HepG2 (cell line): ENCODE measurements around the gene INSRR. TPM values are rescaled to one million over a fixed set of nuclear protein-coding genes. Genes with fewer than 3 reads are reported as not detected.
A peak's percentile ranks its signal among the peaks of the same experiment; 100 is the strongest.

Experiments
- ARID5B ChIP-seq: IDR thresholded peaks from 2 replicates; pipeline ENCODE4 v1.4.0; 2020; ENCODE audit warnings: mild to moderate bottlenecking, missing genetic modification reagents
- ATF3 ChIP-seq: sonication (generic); formaldehyde crosslinking; IDR thresholded peaks from 2 replicates; pipeline ENCODE4 v1.4.0; 2020; ENCODE audit warnings: missing genetic modification reagents
- CEBPG ChIP-seq: IDR thresholded peaks from 2 replicates; pipeline ENCODE4 v1.6.1; 2016
- CREB1 ChIP-seq, 2 experiments: fragments of 450-650 bp in 1 of 2; IDR thresholded peaks; 2 replicates each; pipeline ENCODE4 v1.6.1; 2016 to 2017; ENCODE audit warnings: control low read depth in 1 of 2, mild to moderate bottlenecking in 1 of 2, missing compliant biosample characterization in 1 of 2, missing genetic modification characterization in 1 of 2
- HOXA3 ChIP-seq: sonication (generic); formaldehyde crosslinking; IDR thresholded peaks from 2 replicates; pipeline ENCODE4 v1.5.0; 2020; ENCODE audit warnings: missing genetic modification reagents
- IRF1 ChIP-seq: sonication (generic); formaldehyde crosslinking; IDR thresholded peaks from 2 replicates; pipeline ENCODE4 v1.4.0; 2020; ENCODE audit warnings: low read depth, mild to moderate bottlenecking, missing genetic modification reagents
- RARG ChIP-seq: sonication (generic); formaldehyde crosslinking; IDR thresholded peaks from 2 replicates; pipeline ENCODE4 v1.4.0; 2020; ENCODE audit warnings: low read depth, mild to moderate bottlenecking, missing genetic modification reagents
- SAP130 ChIP-seq: IDR thresholded peaks from 2 replicates; pipeline ENCODE4 v1.6.1; 2016; ENCODE audit warnings: low read depth
- TEAD3 ChIP-seq: optimal IDR thresholded peaks from 2 replicates; pipeline ENCODE3; 2016; ENCODE audit warnings: borderline replicate concordance
- U2AF1 ChIP-seq: fragments of 200-400 bp; formaldehyde crosslinking; optimal IDR thresholded peaks from 2 replicates; pipeline ENCODE3; 2017; ENCODE audit warnings: mild to moderate bottlenecking, low read depth, low read length
- ZBED4 ChIP-seq: sonication (generic); formaldehyde crosslinking; IDR thresholded peaks from 2 replicates; pipeline ENCODE4 v1.4.0; 2020; ENCODE audit warnings: missing genetic modification reagents, borderline replicate concordance
- ZFP36 ChIP-seq: fragments of 150-350 bp; IDR thresholded peaks from 2 replicates; pipeline ENCODE4 v1.6.1; 2018; ENCODE audit warnings: borderline replicate concordance, low read length, low read depth; ENCODE audit not compliant: partially characterized antibody
- ZGPAT ChIP-seq: IDR thresholded peaks from 2 replicates; pipeline ENCODE4 v1.6.1; 2016; ENCODE audit warnings: mild to moderate bottlenecking
- ZNF276 ChIP-seq: sonication (generic); formaldehyde crosslinking; IDR thresholded peaks from 2 replicates; pipeline ENCODE4 v1.4.0; 2020; ENCODE audit warnings: mild to moderate bottlenecking, low read depth, missing genetic modification reagents
- ZNF333 ChIP-seq: sonication (generic); formaldehyde crosslinking; IDR thresholded peaks from 2 replicates; pipeline ENCODE4 v1.4.0; 2020; ENCODE audit warnings: mild to moderate bottlenecking, missing genetic modification reagents, borderline replicate concordance
- ZNF556 ChIP-seq: sonication (generic); formaldehyde crosslinking; IDR thresholded peaks from 2 replicates; pipeline ENCODE4 v1.4.0; 2020; ENCODE audit warnings: mild to moderate bottlenecking, missing genetic modification reagents, borderline replicate concordance
- ZNF570 ChIP-seq: sonication (generic); formaldehyde crosslinking; IDR thresholded peaks from 2 replicates; pipeline ENCODE4 v1.4.0; 2020; ENCODE audit warnings: mild to moderate bottlenecking, missing genetic modification reagents, borderline replicate concordance
- ZNF605 ChIP-seq: sonication (generic); formaldehyde crosslinking; IDR thresholded peaks from 2 replicates; pipeline ENCODE4 v1.8.0; 2022; ENCODE audit warnings: mild to moderate bottlenecking, missing genetic modification reagents
- polyA plus RNA-seq, 8 experiments: library from polyadenylated mRNA; depleted of rRNA in 3 of 8; stranded (reverse) in 7 of 8; unstranded in 1 of 8; fragments of >200 nt; fragmentation: Illumina TruSeq in 4 of 8; extraction: Trizol in 4 of 8; gene quantifications; 2 replicates each; pipeline versions ENCODE4 v1.2.1 to v1.2.3, GENCODE V29; 2011 to 2016; ENCODE audit warnings: low read depth in 4 of 8, missing spikeins in 1 of 8, mixed read lengths in 1 of 8; ENCODE audit not compliant: insufficient read depth in 1 of 8
- total RNA-seq, 5 experiments: library from RNA; depleted of rRNA; stranded (reverse); fragments of >200 nt; fragmentation: Illumina TruSeq; extraction: Trizol; gene quantifications; 2 replicates each; pipeline ENCODE4 v1.2.3, GENCODE V29; 2016; ENCODE audit warnings: low read depth in 1 of 5

Gene INSRR
- total and polyA plus RNA-seq, 2 of the 13 experiments (the other 11 are each of a cell fraction or from before 2014, with no cell fraction given), result not detected

DNA sequence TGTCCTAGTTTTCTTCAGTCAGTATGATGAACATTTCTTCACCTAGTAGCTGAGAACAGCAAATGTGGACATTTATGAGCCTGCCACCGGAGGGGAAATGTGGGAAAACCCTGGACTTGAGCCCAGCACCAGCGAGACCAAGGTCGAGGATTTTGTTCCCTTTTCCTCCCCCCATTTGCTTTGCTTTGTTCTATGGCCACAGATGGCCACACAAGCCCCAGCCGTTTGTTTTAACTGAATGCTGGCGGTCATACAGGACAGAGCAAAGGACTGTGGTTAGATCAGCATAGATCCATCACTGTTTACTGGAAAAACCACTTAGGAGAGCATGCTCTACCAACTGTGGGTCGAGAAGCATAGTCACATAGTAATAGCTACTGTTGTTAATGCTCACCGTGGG is 63.1 kb downstream of the INSRR start (continued):
- TF ChIP-seq ZGPAT (CRISPR knock-in tag) (0 out of 2 replicates have a peak, but pooled peaks have one; percentile 51), ZNF276 (CRISPR knock-in tag) (no peak), CEBPG (no peak), RARG (CRISPR knock-in tag) (no peak), ZNF605 (CRISPR knock-in tag) (no peak), CREB1 (IDR thresholded peaks at IDR 0.05) (no peak), CREB1 (CRISPR knock-in tag; IDR thresholded peaks at IDR 0.05) (peak; percentile 30; the same call in 1 of the 2 replicates), IRF1 (CRISPR knock-in tag) (no peak), SAP130 (CRISPR knock-in tag) (peak; percentile 71), ATF3 (CRISPR knock-in tag) (no peak), HOXA3 (peak; percentile 44; the same call in 1 of the 2 replicates), ZFP36 (no peak), U2AF1 (no peak), TEAD3 (CRISPR knock-in tag) (peak; percentile 44), ZNF333 (CRISPR knock-in tag) (no peak), ZNF570 (CRISPR knock-in tag) (no peak), ZBED4 (no peak), ZNF556 (CRISPR knock-in tag) (no peak), ARID5B (CRISPR knock-in tag) (peak; percentile 63)
